SH-SY5Y (cell line): Measurements from ENCODE around the gene TRDN.

Source experiments
- GATA2 ChIP-seq: IDR thresholded peaks from 2 replicates; pipeline ENCODE4 v1.6.1; 2011; ENCODE audit warnings: mild to moderate bottlenecking, low read depth, low read length
- GATA3 ChIP-seq: IDR thresholded peaks from 2 replicates; pipeline ENCODE4 v1.6.1; 2011; ENCODE audit warnings: low read depth, mild to moderate bottlenecking, low read length, moderate library complexity

- no peak for TF ChIP-seq GATA3
- no peak for TF ChIP-seq GATA2
Measured at GRCh38 chr6:123663436-123663835, 26.7 kb upstream of the TRDN start.
